ENCODE results near the gene FHOD3. TPM values are rescaled to one million over a fixed set of nuclear protein-coding genes. Genes with fewer than 3 reads are reported as not detected.

FHOD3 gene
- total and polyA plus RNA-seq, 4 donors = 0.57 to 1.3 (median 1.2) TPM; not detected in 1

DNA sequence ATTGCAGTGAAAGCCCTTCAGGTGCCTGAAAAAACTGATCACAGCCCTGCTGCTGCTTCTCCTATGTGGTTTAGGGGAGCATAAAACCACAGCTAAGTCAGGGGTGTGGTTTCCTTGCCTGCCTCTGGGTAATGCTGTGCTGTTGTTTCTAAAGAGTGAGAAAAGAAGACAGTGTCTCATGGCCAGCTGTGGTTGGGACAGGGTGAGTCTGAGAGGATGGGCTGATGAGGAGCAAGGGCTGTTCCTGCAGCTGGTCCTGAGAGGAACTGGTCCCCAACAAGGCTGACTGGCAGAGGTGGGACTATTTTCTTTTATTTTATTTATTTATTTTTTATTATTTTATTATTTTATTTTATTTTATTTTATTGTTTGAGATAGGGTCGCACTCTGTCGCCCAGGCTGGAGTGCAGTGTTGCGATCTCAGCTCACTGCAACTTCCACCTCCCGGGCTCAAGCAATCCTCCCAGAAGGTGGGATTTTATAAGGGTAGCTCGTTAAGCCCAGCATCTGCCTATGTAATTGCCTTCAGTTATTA is 236.7 kb downstream of the FHOD3 start:
- Histone ChIP-seq H3K4me1 (ENCODE audit: control insufficient read depth in 4 of 4, insufficient read depth in 4 of 4, low read length in 3 of 4) (no peaks in the 10 kb centered on the region), H3K9me3 (ENCODE audit: control insufficient read depth in 4 of 4, low read length in 3 of 4) (no peaks in the 10 kb centered on the region), H3K9ac (ENCODE audit: low read depth in 1 of 2, low read length in 2 of 2) (no peak overlapping the region), H3K36me3 (ENCODE audit: control insufficient read depth in 4 of 4, insufficient read depth in 3 of 4, low read depth in 1 of 4, low read length in 3 of 4) (no peaks in the 10 kb centered on the region), H3K4me3 (ENCODE audit: low read depth in 1 of 3, low read length in 3 of 3) (no peak overlapping the region), H3K27ac (ENCODE audit: low read depth in 1 of 2, low read length in 2 of 2) (no peak overlapping the region), H3K27me3 (ENCODE audit: control insufficient read depth in 4 of 4, insufficient read depth in 4 of 4, low read length in 3 of 4) (no peaks in the 10 kb centered on the region)
- no peak for DNase-seq (ENCODE audit: low spot score)
- TF ChIP-seq NR2F2 (IDR thresholded peaks at IDR 0.05) (no peak), RXRA (IDR thresholded peaks at IDR 0.05) (no peak), RAD21 (IDR thresholded peaks at IDR 0.05) (no peak), YY1 (IDR thresholded peaks at IDR 0.05) (no peak), FOXA1 (IDR thresholded peaks at IDR 0.05) (no peak), TAF1 (conservative IDR thresholded peaks at IDR 0.05) (no peak), HNF4A (conservative IDR thresholded peaks at IDR 0.05) (no peak), EGR1 (IDR thresholded peaks at IDR 0.05; ENCODE audit: low read depth in 2 of 2) (no peak), JUND (IDR thresholded peaks at IDR 0.05) (no peak), GABPA (IDR thresholded peaks at IDR 0.05 in 1 of 2, conservative IDR thresholded peaks at IDR 0.05 in 1 of 2) (no peak), FOXA2 (IDR thresholded peaks at IDR 0.05) (no peak), HNF4G (IDR thresholded peaks at IDR 0.05) (no peak), SP1 (IDR thresholded peaks at IDR 0.05) (no peak)
- TF ChIP-seq, protein P1, sequence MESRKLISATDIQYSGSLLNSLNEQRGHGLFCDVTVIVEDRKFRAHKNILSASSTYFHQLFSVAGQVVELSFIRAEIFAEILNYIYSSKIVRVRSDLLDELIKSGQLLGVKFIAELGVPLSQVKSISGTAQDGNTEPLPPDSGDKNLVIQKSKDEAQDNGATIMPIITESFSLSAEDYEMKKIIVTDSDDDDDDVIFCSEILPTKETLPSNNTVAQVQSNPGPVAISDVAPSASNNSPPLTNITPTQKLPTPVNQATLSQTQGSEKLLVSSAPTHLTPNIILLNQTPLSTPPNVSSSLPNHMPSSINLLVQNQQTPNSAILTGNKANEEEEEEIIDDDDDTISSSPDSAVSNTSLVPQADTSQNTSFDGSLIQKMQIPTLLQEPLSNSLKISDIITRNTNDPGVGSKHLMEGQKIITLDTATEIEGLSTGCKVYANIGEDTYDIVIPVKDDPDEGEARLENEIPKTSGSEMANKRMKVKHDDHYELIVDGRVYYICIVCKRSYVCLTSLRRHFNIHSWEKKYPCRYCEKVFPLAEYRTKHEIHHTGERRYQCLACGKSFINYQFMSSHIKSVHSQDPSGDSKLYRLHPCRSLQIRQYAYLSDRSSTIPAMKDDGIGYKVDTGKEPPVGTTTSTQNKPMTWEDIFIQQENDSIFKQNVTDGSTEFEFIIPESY (IDR thresholded peaks at IDR 0.05) = no peak
- TF ChIP-seq, protein P2, sequence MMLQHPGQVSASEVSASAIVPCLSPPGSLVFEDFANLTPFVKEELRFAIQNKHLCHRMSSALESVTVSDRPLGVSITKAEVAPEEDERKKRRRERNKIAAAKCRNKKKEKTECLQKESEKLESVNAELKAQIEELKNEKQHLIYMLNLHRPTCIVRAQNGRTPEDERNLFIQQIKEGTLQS (IDR thresholded peaks at IDR 0.05) = no peak
- TF ChIP-seq, protein P3, sequence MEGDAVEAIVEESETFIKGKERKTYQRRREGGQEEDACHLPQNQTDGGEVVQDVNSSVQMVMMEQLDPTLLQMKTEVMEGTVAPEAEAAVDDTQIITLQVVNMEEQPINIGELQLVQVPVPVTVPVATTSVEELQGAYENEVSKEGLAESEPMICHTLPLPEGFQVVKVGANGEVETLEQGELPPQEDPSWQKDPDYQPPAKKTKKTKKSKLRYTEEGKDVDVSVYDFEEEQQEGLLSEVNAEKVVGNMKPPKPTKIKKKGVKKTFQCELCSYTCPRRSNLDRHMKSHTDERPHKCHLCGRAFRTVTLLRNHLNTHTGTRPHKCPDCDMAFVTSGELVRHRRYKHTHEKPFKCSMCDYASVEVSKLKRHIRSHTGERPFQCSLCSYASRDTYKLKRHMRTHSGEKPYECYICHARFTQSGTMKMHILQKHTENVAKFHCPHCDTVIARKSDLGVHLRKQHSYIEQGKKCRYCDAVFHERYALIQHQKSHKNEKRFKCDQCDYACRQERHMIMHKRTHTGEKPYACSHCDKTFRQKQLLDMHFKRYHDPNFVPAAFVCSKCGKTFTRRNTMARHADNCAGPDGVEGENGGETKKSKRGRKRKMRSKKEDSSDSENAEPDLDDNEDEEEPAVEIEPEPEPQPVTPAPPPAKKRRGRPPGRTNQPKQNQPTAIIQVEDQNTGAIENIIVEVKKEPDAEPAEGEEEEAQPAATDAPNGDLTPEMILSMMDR (IDR thresholded peaks at IDR 0.05; ENCODE audit: low read depth, low read length, missing input control) = no peak
- TF ChIP-seq, protein P4, sequence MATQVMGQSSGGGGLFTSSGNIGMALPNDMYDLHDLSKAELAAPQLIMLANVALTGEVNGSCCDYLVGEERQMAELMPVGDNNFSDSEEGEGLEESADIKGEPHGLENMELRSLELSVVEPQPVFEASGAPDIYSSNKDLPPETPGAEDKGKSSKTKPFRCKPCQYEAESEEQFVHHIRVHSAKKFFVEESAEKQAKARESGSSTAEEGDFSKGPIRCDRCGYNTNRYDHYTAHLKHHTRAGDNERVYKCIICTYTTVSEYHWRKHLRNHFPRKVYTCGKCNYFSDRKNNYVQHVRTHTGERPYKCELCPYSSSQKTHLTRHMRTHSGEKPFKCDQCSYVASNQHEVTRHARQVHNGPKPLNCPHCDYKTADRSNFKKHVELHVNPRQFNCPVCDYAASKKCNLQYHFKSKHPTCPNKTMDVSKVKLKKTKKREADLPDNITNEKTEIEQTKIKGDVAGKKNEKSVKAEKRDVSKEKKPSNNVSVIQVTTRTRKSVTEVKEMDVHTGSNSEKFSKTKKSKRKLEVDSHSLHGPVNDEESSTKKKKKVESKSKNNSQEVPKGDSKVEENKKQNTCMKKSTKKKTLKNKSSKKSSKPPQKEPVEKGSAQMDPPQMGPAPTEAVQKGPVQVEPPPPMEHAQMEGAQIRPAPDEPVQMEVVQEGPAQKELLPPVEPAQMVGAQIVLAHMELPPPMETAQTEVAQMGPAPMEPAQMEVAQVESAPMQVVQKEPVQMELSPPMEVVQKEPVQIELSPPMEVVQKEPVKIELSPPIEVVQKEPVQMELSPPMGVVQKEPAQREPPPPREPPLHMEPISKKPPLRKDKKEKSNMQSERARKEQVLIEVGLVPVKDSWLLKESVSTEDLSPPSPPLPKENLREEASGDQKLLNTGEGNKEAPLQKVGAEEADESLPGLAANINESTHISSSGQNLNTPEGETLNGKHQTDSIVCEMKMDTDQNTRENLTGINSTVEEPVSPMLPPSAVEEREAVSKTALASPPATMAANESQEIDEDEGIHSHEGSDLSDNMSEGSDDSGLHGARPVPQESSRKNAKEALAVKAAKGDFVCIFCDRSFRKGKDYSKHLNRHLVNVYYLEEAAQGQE (IDR thresholded peaks at IDR 0.05) = no peak
- TF ChIP-seq, protein P5, sequence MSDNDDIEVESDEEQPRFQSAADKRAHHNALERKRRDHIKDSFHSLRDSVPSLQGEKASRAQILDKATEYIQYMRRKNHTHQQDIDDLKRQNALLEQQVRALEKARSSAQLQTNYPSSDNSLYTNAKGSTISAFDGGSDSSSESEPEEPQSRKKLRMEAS (IDR thresholded peaks at IDR 0.05) = no peak
- WGBS = 93% methylated on average over 5 of the region's 5 CpGs
